Coronary artery (tissue), 2 donors: ENCODE data around the gene SALL4.
"Not testable (repeated sequence)": the region's sequence is repeated elsewhere in the genome, so short reads cannot be mapped to it uniquely, and the experiment has no call there.

Experiments
- DNase-seq: peaks from one replicate; pipeline ENCODE4 v3.0.0-alpha.2; 2017; ENCODE audit warnings: low spot score
- H3K27ac ChIP-seq, 2 donors: fragments of 200-600 bp; sonication (generic); one replicate each; pipeline ENCODE4 v1.5.1; 2016 to 2019
- H3K4me3 ChIP-seq: fragments of 200-600 bp; sonication (generic); 2 replicates; pipeline ENCODE4 v1.5.1; 2016; ENCODE audit warnings: mild to moderate bottlenecking, moderate library complexity
- CTCF ChIP-seq: fragments of 200-600 bp; sonication (generic); IDR thresholded peaks from one replicate; pipeline ENCODE4 v1.5.1; 2019; ENCODE audit warnings: antibody characterized with exemption

The SALL4 gene

GRCh38 chr20:51831866-51832265 lies 29.5 kb upstream of the SALL4 start:
- no peak overlapping the region for H3K4me3 ChIP-seq
- H3K27ac ChIP-seq = no peak overlapping the region
- TF ChIP-seq CTCF = no peak
- DNase-seq = no peak

- H3K4me3 ChIP-seq = no peak overlapping the region
- DNase-seq = no peak
- TF ChIP-seq CTCF = no peak
- no peak overlapping the region for H3K27ac ChIP-seq
These were observed 28.2 kb upstream of the SALL4 start for GRCh38 chr20:51830538-51830937.

- DNase-seq = no peak
- H3K27ac ChIP-seq = no peak overlapping the region
- no peak for TF ChIP-seq CTCF
- H3K4me3 ChIP-seq = no peak overlapping the region
These were observed 26.4 kb upstream of the SALL4 start for GRCh38 chr20:51828762-51829161.

- H3K27ac ChIP-seq = no peak overlapping the region
- no peak for TF ChIP-seq CTCF
- no peak for DNase-seq
- H3K4me3 ChIP-seq = no peak overlapping the region
These were observed 24.1 kb upstream of the SALL4 start for GRCh38 chr20:51826372-51826771.

GRCh38 chr20:51818479-51819008 lies 16.2 kb upstream of the SALL4 start:
- no peak for DNase-seq
- TF ChIP-seq CTCF = no peak
- Histone ChIP-seq H3K4me3 (no peak overlapping the region), H3K27ac (no peak overlapping the region)

GRCh38 chr20:51816856-51817255 lies 14.5 kb upstream of the SALL4 start:
- H3K27ac ChIP-seq, DNase-seq, H3K4me3 ChIP-seq: not testable (repeated sequence)

- no peak for DNase-seq
- H3K27ac ChIP-seq = no peak overlapping the region
- TF ChIP-seq CTCF = no peak
- H3K4me3 ChIP-seq = no peak overlapping the region
These were observed 13.2 kb upstream of the SALL4 start for GRCh38 chr20:51815383-51816076.
